Adrenal gland (tissue), 12 donors: ENCODE measurements around the gene COL23A1. TPM values are rescaled to one million over a fixed set of nuclear protein-coding genes. Genes with fewer than 3 reads are reported as not detected.

Source experiments
- DNase-seq, 7 donors: peaks; one replicate each; pipeline ENCODE4 v3.0.0-alpha.2; 2019 to 2020
- H3K27ac ChIP-seq, 5 donors: fragments of 200-600 bp; sonication (generic) in 4 of 5; 1 replicate in 3 of 5; 2 replicates in 2 of 5; pipeline versions ENCODE4 v1.5.1 to v1.8.0; 2016 to 2020; ENCODE audit warnings: mild to moderate bottlenecking in 1 of 5
- H3K27me3 ChIP-seq: fragments of 200-600 bp; 2 replicates; pipeline ENCODE4 v1.8.0; 2021
- H3K36me3 ChIP-seq, 2 donors: fragments of 200-600 bp; replicated peaks in 1 of 2; 1 replicate in 1 of 2; 2 replicates in 1 of 2; pipeline versions ENCODE4 v1.5.1 to v1.8.0; 2018 to 2022
- H3K4me1 ChIP-seq, 2 donors: fragments of 200-600 bp; replicated peaks in 1 of 2; 1 replicate in 1 of 2; 2 replicates in 1 of 2; pipeline versions ENCODE4 v1.5.1 to v1.8.0; 2018 to 2021
- H3K4me3 ChIP-seq, 4 donors: fragments of 200-600 bp; sonication (generic) in 3 of 4; one replicate each; pipeline ENCODE4 v1.5.1; 2016 to 2018
- H3K9me3 ChIP-seq, 3 donors: fragments of 200-600 bp; sonication (generic) in 1 of 3; replicated peaks in 1 of 3; 1 replicate in 2 of 3; 2 replicates in 1 of 3; pipeline versions ENCODE4 v1.5.1 to v1.8.0; 2016 to 2021
- CTCF ChIP-seq, 6 experiments: fragments of 450-650 bp in 4 of 6; fragments of 200-600 bp in 2 of 6; sonication (generic) in 1 of 6; IDR thresholded peaks; 1 replicate in 5 of 6; 2 replicates in 1 of 6; pipeline versions ENCODE4 v1.5.1 to v1.8.0; 2016 to 2021; ENCODE audit warnings: antibody characterized with exemption in 6 of 6, mild to moderate bottlenecking in 2 of 6, moderate library complexity in 1 of 6
- POLR2A ChIP-seq, 2 donors: fragments of 450-650 bp; IDR thresholded peaks; one replicate each; pipeline ENCODE4 v1.6.1; 2017; ENCODE audit warnings: antibody characterized with exemption in 2 of 2, mild to moderate bottlenecking in 2 of 2, moderate library complexity in 1 of 2
- WGBS, 4 donors: extraction: QIAGEN DNeasy Blood & Tissue Kit in 2 of 4; methylation state at CpG; one replicate each; pipeline versions ENCODE4 v1.1.5 to v1.1.7; 2013 to 2017; 5-methylcytosine and 5-hydroxymethylcytosine counted together
- intact Hi-C, 2 donors: fragments of 100-400 bp; cut with DNase I; formaldehyde crosslinking; loops; one replicate each; pipeline versions ENCODE4 v1.14.1 to v1.15.0; 2022 to 2023
- polyA plus RNA-seq, 3 donors: library from polyadenylated mRNA; stranded (reverse); fragments of 200-250 nt in 2 of 3; fragments of 350-450 nt in 1 of 3; fragmentation: Illumina TruSeq in 1 of 3; extraction: RNeasy Lipid Tissue Mini Kit (QIAGEN cat#74804) in 1 of 3; gene quantifications; one replicate each; pipeline ENCODE4 v1.2.3, GENCODE V29; 2013 to 2014
- total RNA-seq, 9 donors: library from RNA; depleted of rRNA in 4 of 9; stranded (reverse); fragments of >200 nt in 4 of 9; fragments of 120-200 nt in 1 of 9; fragmentation: NEBNext Ultra II Directional in 1 of 9; extraction: Animal tissue kit (Norgen Biotek cat#: 25700) in 1 of 9; gene quantifications; one replicate each; pipeline versions ENCODE4 v1.1.0 to v1.2.4, GENCODE V29; 2013 to 2023
- donor health status: healthy with polysubstance abuse.
- donor health status: Bipolar disorder and iron deficiency.
- donor health status: DM: yes; HTN: yes; CAD: no.
- donor health status: DM: no; HTN: no; CAD: no.
- donor health status: DM: no; HTN: no; CAD: no.
- donor health status: DM: yes; HTN: yes; CAD: no.

COL23A1 gene
- total and polyA plus RNA-seq, 12 donors, result 0.09 to 4.4 (median 0.88) TPM

GRCh38 chr5:178540526-178540925, 49.7 kb downstream of the COL23A1 start:
- no peak for TF ChIP-seq CTCF (IDR thresholded peaks at IDR 0.05)
- no peak for TF ChIP-seq POLR2A (IDR thresholded peaks at IDR 0.05)
- 87 to 93% (median 91%) methylated on average over 6 of the region's 6 CpGs for WGBS, 4 donors
- Histone ChIP-seq H3K27me3 (no peaks in the 10 kb centered on the region), H3K4me3 (no peak overlapping the region), H3K27ac (no peak overlapping the region), H3K4me1 (no peaks in the 10 kb centered on the region), H3K9me3 (no peaks in the 10 kb centered on the region), H3K36me3 (no peaks in the 10 kb centered on the region)
- intact Hi-C loops, result no loop called here
- DNase-seq, result no peak

- intact Hi-C loops, result no loop called here
- H3K36me3 ChIP-seq, result no peaks in the 10 kb centered on the region
- no peak overlapping the region for H3K27ac ChIP-seq
- H3K4me1 ChIP-seq, result no peaks in the 10 kb centered on the region
- H3K4me3 ChIP-seq, result no peak overlapping the region
- 71 to 80% (median 74%) methylated on average over 7 of the region's 7 CpGs for WGBS, 4 donors
- TF ChIP-seq POLR2A (IDR thresholded peaks at IDR 0.05), result no peak
- no peak for TF ChIP-seq CTCF (IDR thresholded peaks at IDR 0.05)
- no peak for DNase-seq
- H3K27me3 ChIP-seq, result no peaks in the 10 kb centered on the region
- no peaks in the 10 kb centered on the region for H3K9me3 ChIP-seq
Measured at GRCh38 chr5:178538741-178539229, 51.4 kb downstream of the COL23A1 start.

- 82 to 88% (median 85%) methylated on average over 27 to 31 of the region's 31 CpGs for WGBS, 4 donors
- intact Hi-C loops, result no loop called here
- Histone ChIP-seq H3K4me1 (no peaks in the 10 kb centered on the region), H3K4me3 (no peak overlapping the region), H3K27me3 (no peaks in the 10 kb centered on the region), H3K27ac (no peak overlapping the region), H3K36me3 (no peaks in the 10 kb centered on the region), H3K9me3 (no peaks in the 10 kb centered on the region)
- DNase-seq, result no peak
- TF ChIP-seq POLR2A (IDR thresholded peaks at IDR 0.05) (no peak), CTCF (IDR thresholded peaks at IDR 0.05) (no peak)
Measured at GRCh38 chr5:178537467-178538371, 52.5 kb downstream of the COL23A1 start.

- Histone ChIP-seq H3K36me3 (no peaks in the 10 kb centered on the region), H3K4me3 (no peak overlapping the region), H3K27ac (no peak overlapping the region), H3K4me1 (no peaks in the 10 kb centered on the region), H3K9me3 (no peaks in the 10 kb centered on the region), H3K27me3 (no peaks in the 10 kb centered on the region)
- no peak for TF ChIP-seq POLR2A (IDR thresholded peaks at IDR 0.05)
- TF ChIP-seq CTCF (IDR thresholded peaks at IDR 0.05), result no peak
- intact Hi-C loops, result no loop called here
- 78 to 85% (median 80%) methylated on average over 20 to 26 of the region's 26 CpGs for WGBS, 4 donors
- DNase-seq, result no peak
Measured at GRCh38 chr5:178536541-178537466, 53.4 kb downstream of the COL23A1 start.
